ENCODE data around the gene ZNF221.

Gene ZNF221

GRCh38 chr19:43950834-43951645 is at the start of gene ZNF221:
Gene ZNF221, plus strand, starts transcription at chr19:43951228. Its CDS starts 11,499 bp downstream, at chr19:43962727.
- in situ Hi-C loops (cut with HindIII; ENCODE audit: low pct_ligation_motif_present, low sequenced_read_pairs): no loop called here
- DNase-seq: peak; percentile 98
- Histone ChIP-seq H3K4me3 (ENCODE audit: low read depth, low read length) (peak within 1 kb of the TSS; percentile 94), H3K36me3 (replicated peaks) (no peaks in the 10 kb centered on the region), H3K27me3 (replicated peaks) (no peaks in the 10 kb centered on the region), H3K27ac (peak within 1 kb of the TSS; percentile 55)
- TF ChIP-seq CTCF (IDR thresholded peaks at IDR 0.05; ENCODE audit: low read depth, low read length, missing control alignments): peak; percentile 64

GRCh38 chr19:43901395-43902390 is 49.3 kb upstream of the ZNF221 start:
- Histone ChIP-seq H3K4me3 (ENCODE audit: low read depth, low read length) (peak overlapping the region; percentile 70), H3K36me3 (replicated peaks) (no peaks in the 10 kb centered on the region), H3K27ac (no peak overlapping the region), H3K27me3 (replicated peaks) (no peaks in the 10 kb centered on the region)
- in situ Hi-C loops (cut with HindIII; ENCODE audit: low pct_ligation_motif_present, low sequenced_read_pairs): no loop called here
- no peak for TF ChIP-seq CTCF (IDR thresholded peaks at IDR 0.05; ENCODE audit: low read depth, low read length, missing control alignments)
- peak; percentile 89 for DNase-seq

GRCh38 chr19:43902399-43902798 is 48.6 kb upstream of the ZNF221 start:
- in situ Hi-C loops (cut with HindIII; ENCODE audit: low pct_ligation_motif_present, low sequenced_read_pairs): no loop called here
- Histone ChIP-seq H3K27me3 (replicated peaks) (no peaks in the 10 kb centered on the region), H3K27ac (no peak overlapping the region), H3K36me3 (replicated peaks) (no peaks in the 10 kb centered on the region), H3K4me3 (ENCODE audit: low read depth, low read length) (no peak overlapping the region)
- TF ChIP-seq CTCF (IDR thresholded peaks at IDR 0.05; ENCODE audit: low read depth, low read length, missing control alignments): no peak
- no peak for DNase-seq

- H3K27me3 ChIP-seq (replicated peaks): no peaks in the 10 kb centered on the region
- no peak overlapping the region for H3K27ac ChIP-seq
- TF ChIP-seq CTCF (IDR thresholded peaks at IDR 0.05; ENCODE audit: low read depth, low read length, missing control alignments): no peak
- H3K4me3 ChIP-seq (ENCODE audit: low read depth, low read length): no peak overlapping the region
- in situ Hi-C loops (cut with HindIII; ENCODE audit: low pct_ligation_motif_present, low sequenced_read_pairs): no loop called here
- H3K36me3 ChIP-seq (replicated peaks): no peaks in the 10 kb centered on the region
- no peak for DNase-seq
Observed at GRCh38 chr19:43905897-43906296, 45.1 kb upstream of the ZNF221 start.

- no peak for DNase-seq
- in situ Hi-C loops (cut with HindIII; ENCODE audit: low pct_ligation_motif_present, low sequenced_read_pairs): no loop called here
- Histone ChIP-seq H3K27ac (no peak overlapping the region), H3K27me3 (replicated peaks) (no peaks in the 10 kb centered on the region), H3K36me3 (replicated peaks) (no peaks in the 10 kb centered on the region), H3K4me3 (ENCODE audit: low read depth, low read length) (no peak overlapping the region)
- no peak for TF ChIP-seq CTCF (IDR thresholded peaks at IDR 0.05; ENCODE audit: low read depth, low read length, missing control alignments)
Observed at GRCh38 chr19:43906774-43907173, 44.3 kb upstream of the ZNF221 start.

Measured in brain microvascular endothelial cell (primary cell).